Measurements from ENCODE around the gene COX10.

COX10 gene

DNA sequence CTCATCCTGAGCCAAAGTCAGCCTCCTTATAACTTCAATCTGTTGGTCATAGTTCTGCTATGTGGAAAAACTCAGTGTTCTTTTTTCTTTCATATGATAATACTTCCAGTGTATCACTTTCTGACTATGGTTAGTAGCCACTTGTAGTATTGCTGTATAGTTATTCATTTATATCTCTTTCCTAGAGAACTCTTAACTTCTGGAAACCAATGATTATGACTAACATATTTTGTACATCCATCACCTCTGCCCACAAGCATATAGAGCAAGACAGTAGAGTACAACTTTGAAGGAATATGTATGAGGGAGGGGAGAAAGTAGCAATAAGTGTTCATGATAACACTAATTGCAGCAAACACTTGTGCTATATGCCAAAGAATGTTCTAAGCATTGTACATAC, 38.6 kb downstream of the COX10 start:
- Histone ChIP-seq H3K27ac (ENCODE audit: poor library complexity, severe bottlenecking) (no peak overlapping the region), H3K4me1 (ENCODE audit: insufficient read depth, poor library complexity, severe bottlenecking) (no peaks in the 10 kb centered on the region), H3K4me3 (ENCODE audit: severe bottlenecking) (no peak overlapping the region), H3K36me3 (ENCODE audit: low read depth) (peaks cover 11% of the 10 kb centered on the region; the same call in 1 of the 2 replicates), H3K9me3 (ENCODE audit: severe bottlenecking) (no peaks in the 10 kb centered on the region), H3K27me3 (ENCODE audit: insufficient read depth, poor library complexity, severe bottlenecking) (no peaks in the 10 kb centered on the region)
- TF ChIP-seq, protein P1, sequence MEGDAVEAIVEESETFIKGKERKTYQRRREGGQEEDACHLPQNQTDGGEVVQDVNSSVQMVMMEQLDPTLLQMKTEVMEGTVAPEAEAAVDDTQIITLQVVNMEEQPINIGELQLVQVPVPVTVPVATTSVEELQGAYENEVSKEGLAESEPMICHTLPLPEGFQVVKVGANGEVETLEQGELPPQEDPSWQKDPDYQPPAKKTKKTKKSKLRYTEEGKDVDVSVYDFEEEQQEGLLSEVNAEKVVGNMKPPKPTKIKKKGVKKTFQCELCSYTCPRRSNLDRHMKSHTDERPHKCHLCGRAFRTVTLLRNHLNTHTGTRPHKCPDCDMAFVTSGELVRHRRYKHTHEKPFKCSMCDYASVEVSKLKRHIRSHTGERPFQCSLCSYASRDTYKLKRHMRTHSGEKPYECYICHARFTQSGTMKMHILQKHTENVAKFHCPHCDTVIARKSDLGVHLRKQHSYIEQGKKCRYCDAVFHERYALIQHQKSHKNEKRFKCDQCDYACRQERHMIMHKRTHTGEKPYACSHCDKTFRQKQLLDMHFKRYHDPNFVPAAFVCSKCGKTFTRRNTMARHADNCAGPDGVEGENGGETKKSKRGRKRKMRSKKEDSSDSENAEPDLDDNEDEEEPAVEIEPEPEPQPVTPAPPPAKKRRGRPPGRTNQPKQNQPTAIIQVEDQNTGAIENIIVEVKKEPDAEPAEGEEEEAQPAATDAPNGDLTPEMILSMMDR (IDR thresholded peaks at IDR 0.05; ENCODE audit: poor library complexity, severe bottlenecking) = no peak
- no peak for DNase-seq (ENCODE audit: low spot score)
- no peak for ATAC-seq (ENCODE audit: low read depth)

DNA sequence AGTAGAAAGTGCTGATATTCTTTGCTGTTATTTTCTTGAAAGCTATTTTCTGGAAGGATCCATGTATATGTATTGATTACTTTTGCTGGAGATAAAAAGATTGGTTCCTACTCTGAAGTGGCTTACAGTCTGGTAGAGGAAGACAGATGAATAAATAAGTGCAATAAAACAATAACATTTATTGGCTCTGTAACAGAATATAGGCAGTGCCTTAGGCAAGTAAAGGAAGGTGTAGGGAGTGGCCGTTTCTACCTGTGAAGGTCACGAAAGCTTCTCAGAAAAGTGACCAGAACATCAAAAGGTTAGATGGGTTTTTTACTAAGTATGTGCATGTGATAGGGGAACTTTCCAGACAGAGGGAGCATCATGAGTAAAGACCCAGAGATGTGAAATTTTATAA, 43.1 kb downstream of the COX10 start:
- no peak overlapping the region for H3K4me3 ChIP-seq (ENCODE audit: severe bottlenecking)
- TF ChIP-seq, protein P1 (IDR thresholded peaks at IDR 0.05; ENCODE audit: poor library complexity, severe bottlenecking) = no peak
- H3K36me3 ChIP-seq (ENCODE audit: low read depth) = no peaks in the 10 kb centered on the region
- DNase-seq (ENCODE audit: low spot score) = no peak
- no peak overlapping the region for H3K27ac ChIP-seq (ENCODE audit: poor library complexity, severe bottlenecking)
- H3K27me3 ChIP-seq (ENCODE audit: insufficient read depth, poor library complexity, severe bottlenecking) = no peaks in the 10 kb centered on the region
- H3K4me1 ChIP-seq (ENCODE audit: insufficient read depth, poor library complexity, severe bottlenecking) = no peaks in the 10 kb centered on the region
- no peak for ATAC-seq (ENCODE audit: low read depth)
- no peaks in the 10 kb centered on the region for H3K9me3 ChIP-seq (ENCODE audit: severe bottlenecking)

DNA sequence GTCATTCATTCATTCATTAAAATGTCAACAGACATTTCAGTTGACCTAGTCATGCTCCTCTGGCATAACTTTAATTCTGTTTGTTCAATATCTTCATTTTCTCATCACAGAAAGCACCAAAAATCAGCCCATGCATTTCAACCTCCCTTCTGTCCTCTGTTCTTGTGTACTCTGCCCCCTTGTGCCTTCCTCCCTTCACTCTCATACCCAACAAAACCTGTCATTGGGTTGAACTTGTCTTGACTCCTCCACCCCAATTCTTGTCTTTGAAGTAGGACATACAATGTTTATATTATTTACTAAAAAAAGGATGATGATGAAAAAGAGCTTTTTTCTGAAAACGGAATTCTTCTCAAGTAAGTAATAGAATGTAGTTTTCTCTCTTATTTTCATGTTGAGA, 43.8 kb downstream of the COX10 start:
- Histone ChIP-seq H3K27me3 (ENCODE audit: insufficient read depth, poor library complexity, severe bottlenecking) (no peaks in the 10 kb centered on the region), H3K27ac (ENCODE audit: poor library complexity, severe bottlenecking) (no peak overlapping the region), H3K4me3 (ENCODE audit: severe bottlenecking) (no peak overlapping the region), H3K36me3 (ENCODE audit: low read depth) (no peaks in the 10 kb centered on the region), H3K4me1 (ENCODE audit: insufficient read depth, poor library complexity, severe bottlenecking) (no peaks in the 10 kb centered on the region), H3K9me3 (ENCODE audit: severe bottlenecking) (no peaks in the 10 kb centered on the region)
- ATAC-seq (ENCODE audit: low read depth) (no peak), DNase-seq (ENCODE audit: low spot score) (no peak)
- TF ChIP-seq, protein P1 (IDR thresholded peaks at IDR 0.05; ENCODE audit: poor library complexity, severe bottlenecking) = no peak

DNA sequence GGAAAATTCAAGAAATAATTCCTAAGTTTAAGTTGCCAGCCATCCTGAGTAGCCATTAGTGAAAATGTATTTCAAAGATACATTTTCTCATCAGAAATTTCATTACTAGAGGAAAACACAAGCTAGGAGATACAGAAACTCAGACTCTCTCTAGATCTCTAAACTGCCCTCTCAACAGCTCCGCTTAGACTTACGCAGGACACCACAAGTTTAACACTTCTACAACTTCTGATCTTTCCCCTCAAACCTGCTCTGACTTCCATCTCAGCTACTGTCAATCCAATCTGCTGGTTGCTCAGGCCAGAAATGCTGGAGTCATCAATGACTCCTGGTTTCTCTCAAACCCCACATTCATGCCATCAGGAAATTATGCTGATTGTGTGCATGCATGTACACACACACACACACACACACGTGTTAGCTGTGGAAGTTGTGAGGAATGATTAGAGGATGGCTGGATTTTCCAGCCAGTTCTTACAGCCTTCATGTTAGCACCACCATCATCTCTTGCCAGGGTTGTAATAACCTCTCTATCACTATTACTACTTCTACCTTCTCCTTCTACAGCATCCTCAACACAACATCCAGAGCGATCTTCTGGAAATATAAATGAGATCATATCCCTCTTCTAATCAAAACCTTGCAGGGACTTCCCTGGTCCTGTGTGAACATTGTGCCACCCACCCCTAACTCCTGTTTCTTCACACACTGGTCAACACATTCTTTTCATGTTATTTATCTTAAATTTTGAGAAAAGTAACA, 47.1 kb downstream of the COX10 start:
- Histone ChIP-seq H3K36me3 (ENCODE audit: low read depth) (no peaks in the 10 kb centered on the region), H3K27ac (ENCODE audit: poor library complexity, severe bottlenecking) (no peak overlapping the region), H3K4me3 (ENCODE audit: severe bottlenecking) (no peak overlapping the region), H3K27me3 (ENCODE audit: insufficient read depth, poor library complexity, severe bottlenecking) (no peaks in the 10 kb centered on the region), H3K4me1 (ENCODE audit: insufficient read depth, poor library complexity, severe bottlenecking) (no peaks in the 10 kb centered on the region), H3K9me3 (ENCODE audit: severe bottlenecking) (no peaks in the 10 kb centered on the region)
- DNase-seq (ENCODE audit: low spot score) (no peak), ATAC-seq (ENCODE audit: low read depth) (no peak)
- TF ChIP-seq, protein P1 (IDR thresholded peaks at IDR 0.05; ENCODE audit: poor library complexity, severe bottlenecking) = no peak

DNA sequence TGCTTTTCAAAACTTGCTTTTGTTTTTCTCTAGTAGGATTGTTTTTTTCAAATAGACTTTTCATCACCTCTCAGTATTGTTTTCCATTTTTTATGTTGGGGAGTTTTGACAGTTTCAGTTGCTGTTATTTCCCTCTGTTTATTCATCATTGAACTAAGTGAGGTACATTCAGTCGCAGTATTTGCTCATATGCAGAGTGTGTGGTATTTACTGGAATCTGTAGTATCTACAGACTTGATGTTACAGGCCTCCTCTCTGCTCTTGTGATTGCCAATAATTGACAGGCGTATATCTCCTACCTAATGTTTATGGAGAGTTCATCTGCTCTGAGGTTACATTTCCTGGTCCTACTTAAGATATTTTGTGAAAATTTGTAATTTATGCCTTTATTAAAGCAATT, 49.6 kb downstream of the COX10 start:
- H3K9me3 ChIP-seq (ENCODE audit: severe bottlenecking) = no peaks in the 10 kb centered on the region
- no peaks in the 10 kb centered on the region for H3K27me3 ChIP-seq (ENCODE audit: insufficient read depth, poor library complexity, severe bottlenecking)
- no peak overlapping the region for H3K27ac ChIP-seq (ENCODE audit: poor library complexity, severe bottlenecking)
- H3K4me1 ChIP-seq (ENCODE audit: insufficient read depth, poor library complexity, severe bottlenecking) = no peaks in the 10 kb centered on the region
- TF ChIP-seq, protein P1 (IDR thresholded peaks at IDR 0.05; ENCODE audit: poor library complexity, severe bottlenecking) = no peak
- ATAC-seq (ENCODE audit: low read depth) = no peak
- no peak overlapping the region for H3K4me3 ChIP-seq (ENCODE audit: severe bottlenecking)
- H3K36me3 ChIP-seq (ENCODE audit: low read depth) = no peaks in the 10 kb centered on the region
- DNase-seq (ENCODE audit: low spot score) = no peak

Measured in RWPE2 (cell line).